Measurements from ENCODE around the gene CD59. TPM values are rescaled to one million over a fixed set of nuclear protein-coding genes. Genes with fewer than 3 reads are reported as not detected.

CD59 gene
- total and polyA plus RNA-seq, 9 of the 15 experiments (the other 6 are each of a cell fraction or from before 2014, with no cell fraction given): 38.1 to 338 (median 173) TPM

GRCh38 chr11:33736148-33736812 lies at the start of gene CD59 (continued):
- peak in 1 of 2 experiments; percentile 25; a peak in 1 of 4 replicates for TF ChIP-seq MNT (conservative IDR thresholded peaks at IDR 0.05)
- peak; percentile 60; the same call in 1 of the 2 replicates for TF ChIP-seq RB1 (IDR thresholded peaks at IDR 0.05; ENCODE audit: low read depth)
- TF ChIP-seq YY1 (IDR thresholded peaks at IDR 0.05; ENCODE audit: borderline replicate concordance in 1 of 3, control insufficient read depth in 1 of 3, extremely low read depth in 1 of 3, insufficient read depth in 3 of 3, insufficient read length in 1 of 3, insufficient replicate concordance in 2 of 3, low read depth in 1 of 3, low read length in 2 of 3): peak in 1 of 3 experiments; percentile 54
- 0 out of 4 replicates have a peak, but pooled peaks of 1 of the 2 experiments have one; percentile 28 for TF ChIP-seq MLLT1 (IDR thresholded peaks at IDR 0.05)
- 0 out of 2 replicates have a peak, but pooled peaks have one; percentile 9 for TF ChIP-seq ARID1B (IDR thresholded peaks at IDR 0.05)
- peak; percentile 52 for TF ChIP-seq L3MBTL2 (IDR thresholded peaks at IDR 0.05)
- peak; percentile 95 for TF ChIP-seq NRF1 (conservative IDR thresholded peaks at IDR 0.05 in 1 of 2, IDR thresholded peaks at IDR 0.05 in 1 of 2)
- peak; percentile 88 for TF ChIP-seq POLR2B (IDR thresholded peaks at IDR 0.05; ENCODE audit: low read depth, partially characterized antibody)
- peak; percentile 81 for TF ChIP-seq CCNT2 (IDR thresholded peaks at IDR 0.05; ENCODE audit: borderline replicate concordance, extremely low read depth, insufficient read length, low read depth, low read length)
- no peak for TF ChIP-seq ZNF449 (CRISPR knock-in tag; IDR thresholded peaks at IDR 0.05)
- TF ChIP-seq TEAD1 (CRISPR knock-in tag; IDR thresholded peaks at IDR 0.05): peak in 1 of 2 experiments; percentile 80; a peak in 1 of 4 replicates
- TF ChIP-seq PHF8 (IDR thresholded peaks at IDR 0.05; ENCODE audit: borderline replicate concordance, low read length): peak; percentile 81; the same call in 1 of the 2 replicates
- no peak for TF ChIP-seq SFPQ (IDR thresholded peaks at IDR 0.05; ENCODE audit: low read depth, low read length)
- TF ChIP-seq VEZF1 (CRISPR knock-in tag; IDR thresholded peaks at IDR 0.05): peak; percentile 69
- TF ChIP-seq TEAD4 (IDR thresholded peaks at IDR 0.05; ENCODE audit: low read length): no peak
- TF ChIP-seq TEAD4 (CRISPR knock-in tag; IDR thresholded peaks at IDR 0.05; ENCODE audit: borderline replicate concordance): 0 out of 2 replicates have a peak, but pooled peaks have one; percentile 71
- TF ChIP-seq CBFA2T3 (IDR thresholded peaks at IDR 0.05): peak; percentile 6; the same call in 1 of the 2 replicates

All from K562 (cell line).